Esophagus squamous epithelium (tissue), 5 donors: ENCODE measurements around the gene RABGAP1. TPM values are rescaled to one million over a fixed set of nuclear protein-coding genes. Genes with fewer than 3 reads are reported as not detected.
A peak's percentile ranks its signal among the peaks of the same experiment; 100 is the strongest.
"Not testable (repeated sequence)": the region's sequence is repeated elsewhere in the genome, so short reads cannot be mapped to it uniquely, and the experiment has no call there.

Experiments used
- DNase-seq: peaks from one replicate; lab custom pipeline; 2025; lab: John Stamatoyannopoulos, UW
- H3K27ac ChIP-seq, 4 donors: fragments of 200-600 bp; sonication (generic); one replicate each; pipeline ENCODE4 v1.5.1; 2016 to 2019; ENCODE audit warnings: mild to moderate bottlenecking in 1 of 4
- H3K27me3 ChIP-seq, 4 donors: fragments of 200-600 bp; sonication (generic); 1 replicate in 3 of 4; 2 replicates in 1 of 4; pipeline versions ENCODE4 v1.5.1 to v1.6.0; 2017 to 2021; ENCODE audit warnings: antibody characterized with exemption in 1 of 4
- H3K36me3 ChIP-seq, 3 donors: fragments of 200-600 bp; sonication (generic); one replicate each; pipeline ENCODE4 v1.5.1; 2016 to 2019
- H3K4me1 ChIP-seq, 3 donors: fragments of 200-600 bp; sonication (generic); one replicate each; pipeline ENCODE4 v1.5.1; 2017 to 2019
- H3K4me3 ChIP-seq, 4 donors: fragments of 200-600 bp; sonication (generic); 1 replicate in 3 of 4; 2 replicates in 1 of 4; pipeline ENCODE4 v1.5.1; 2016 to 2019; ENCODE audit warnings: mild to moderate bottlenecking in 2 of 4, moderate library complexity in 1 of 4
- H3K9me3 ChIP-seq, 3 donors: fragments of 200-600 bp; sonication (generic); one replicate each; pipeline ENCODE4 v1.5.1; 2016 to 2019
- CTCF ChIP-seq, 6 experiments: fragments of 450-650 bp in 4 of 6; fragments of 200-600 bp in 2 of 6; sonication (generic) in 2 of 6; IDR thresholded peaks; one replicate each; pipeline ENCODE4 v1.5.1; 2016 to 2019; ENCODE audit warnings: antibody characterized with exemption in 6 of 6, mild to moderate bottlenecking in 4 of 6, moderate library complexity in 4 of 6
- POLR2A ChIP-seq, 4 donors: fragments of 450-650 bp; IDR thresholded peaks; one replicate each; pipeline ENCODE4 v1.6.1; 2017; ENCODE audit warnings: antibody characterized with exemption in 4 of 4, mild to moderate bottlenecking in 4 of 4, moderate library complexity in 3 of 4
- WGBS, 2 donors: methylation state at CpG; one replicate each; pipeline ENCODE4 v1.1.5; 2018; 5-methylcytosine and 5-hydroxymethylcytosine counted together
- intact Hi-C: fragments of 100-400 bp; cut with DNase I; formaldehyde crosslinking; loops from one replicate; pipeline ENCODE4 v1.15.0; 2022
- total RNA-seq, 4 donors: library from RNA; depleted of rRNA; stranded (reverse); fragments of >200 nt; gene quantifications; one replicate each; pipeline ENCODE4 v1.1.0, GENCODE V29; 2016
- donor health status: DM: yes; HTN: yes; CAD: no.

Gene RABGAP1
- total RNA-seq, 4 donors from 2014 or later = 28.4 to 57.4 (median 33.6) TPM

GRCh38 chr9:122904823-122905710 is 35.8 kb upstream of the RABGAP1 start, which contains the start of gene RC3H2:
RC3H2 (minus strand) TSS chr9:122905359; CDS start chr9:122897509, 7,850 bp downstream.
- WGBS, 2 donors = 0% methylated on average over 11 to 29 of the region's 77 CpGs
- no peaks in the 10 kb centered on the region for H3K27me3 ChIP-seq
- H3K36me3 ChIP-seq = peaks cover 0 to 19% (median 0%) of the 10 kb centered on the region in 3 donors
- peak within 1 kb of the TSS; percentile 94 to 97 (median 95) for H3K27ac ChIP-seq
- H3K4me1 ChIP-seq = peaks cover 12 to 47% (median 12%) of the 10 kb centered on the region in 3 donors
- H3K4me3 ChIP-seq = peak within 1 kb of the TSS; percentile 88 to 92 (median 90)
- intact Hi-C loops = no loop called here
- TF ChIP-seq POLR2A (IDR thresholded peaks at IDR 0.05) (peak in 3 of 4 donors; percentile 91 to 99 (median 96)), CTCF (IDR thresholded peaks at IDR 0.05) (peak in 1 of 6 experiments; percentile 15)
- peak; percentile 95 for DNase-seq
- no peaks in the 10 kb centered on the region for H3K9me3 ChIP-seq

GRCh38 chr9:122906122-122906521 is 34.7 kb upstream of the RABGAP1 start:
- intact Hi-C loops, H3K27me3 ChIP-seq, H3K27ac ChIP-seq, H3K9me3 ChIP-seq, DNase-seq, H3K4me3 ChIP-seq: not testable (repeated sequence)
- H3K36me3 ChIP-seq = peaks cover 0 to 30% (median 5%) of the 10 kb centered on the region in 3 donors
- H3K4me1 ChIP-seq = peaks cover 12 to 37% (median 12%) of the 10 kb centered on the region in 3 donors
- WGBS, 2 donors = 96 to 97% methylated on average over 16 of the region's 16 CpGs

- intact Hi-C loops = no loop called here
- H3K4me3 ChIP-seq = peak overlapping the region; percentile 54 to 91 (median 76)
- H3K4me1 ChIP-seq = peaks cover 0 to 17% (median 8%) of the 10 kb centered on the region in 3 donors
- 3 to 5% methylated on average over 9 of the region's 9 CpGs for WGBS, 2 donors
- TF ChIP-seq CTCF (IDR thresholded peaks at IDR 0.05) (no peak), POLR2A (IDR thresholded peaks at IDR 0.05) (no peak)
- no peaks in the 10 kb centered on the region for H3K27me3 ChIP-seq
- peaks cover 0 to 38% (median 6%) of the 10 kb centered on the region in 3 donors for H3K36me3 ChIP-seq
- H3K27ac ChIP-seq = peak overlapping the region; percentile 83 to 92 (median 90)
- DNase-seq = no peak
- no peaks in the 10 kb centered on the region for H3K9me3 ChIP-seq
Measured at GRCh38 chr9:122912671-122912963, 28.2 kb upstream of the RABGAP1 start.

GRCh38 chr9:122912964-122913673 is 27.7 kb upstream of the RABGAP1 start, which contains the start of gene ZBTB6:
ZBTB6 (minus strand) TSS chr9:122913323; CDS start chr9:122912072, 1,251 bp downstream.
- TF ChIP-seq POLR2A (IDR thresholded peaks at IDR 0.05) (peak in 1 of 4 donors; percentile 24), CTCF (IDR thresholded peaks at IDR 0.05) (no peak)
- Histone ChIP-seq H3K27ac (peak within 1 kb of the TSS; percentile 83 to 92 (median 90)), H3K36me3 (peaks cover 0 to 43% (median 6%) of the 10 kb centered on the region in 3 donors), H3K9me3 (no peaks in the 10 kb centered on the region), H3K4me1 (peaks cover 0 to 17% (median 8%) of the 10 kb centered on the region in 3 donors), H3K27me3 (no peaks in the 10 kb centered on the region), H3K4me3 (peak within 1 kb of the TSS; percentile 54 to 91 (median 76))
- 1 to 2% methylated on average over 27 of the region's 35 CpGs for whole genome bisulfite sequencing, 2 donors
- DNase-seq = peak; percentile 35
- intact Hi-C loops = no loop called here

- no peak overlapping the region for H3K27ac ChIP-seq
- DNase-seq = no peak
- intact Hi-C loops = no loop called here
- H3K36me3 ChIP-seq = peaks cover 0 to 41% (median 6%) of the 10 kb centered on the region in 3 donors
- no peaks in the 10 kb centered on the region for H3K27me3 ChIP-seq
- no peak overlapping the region for H3K4me3 ChIP-seq
- 81 to 85% methylated on average over 2 of the region's 2 CpGs for whole genome bisulfite sequencing, 2 donors
- TF ChIP-seq CTCF (IDR thresholded peaks at IDR 0.05) (no peak), POLR2A (IDR thresholded peaks at IDR 0.05) (no peak)
- H3K9me3 ChIP-seq = no peaks in the 10 kb centered on the region
- H3K4me1 ChIP-seq = peaks cover 0 to 6% (median 0%) of the 10 kb centered on the region in 3 donors
Measured at GRCh38 chr9:122918310-122918709, 22.5 kb upstream of the RABGAP1 start.
